ENCODE measurements around the gene ARHGAP10.

Gene ARHGAP10

DNA sequence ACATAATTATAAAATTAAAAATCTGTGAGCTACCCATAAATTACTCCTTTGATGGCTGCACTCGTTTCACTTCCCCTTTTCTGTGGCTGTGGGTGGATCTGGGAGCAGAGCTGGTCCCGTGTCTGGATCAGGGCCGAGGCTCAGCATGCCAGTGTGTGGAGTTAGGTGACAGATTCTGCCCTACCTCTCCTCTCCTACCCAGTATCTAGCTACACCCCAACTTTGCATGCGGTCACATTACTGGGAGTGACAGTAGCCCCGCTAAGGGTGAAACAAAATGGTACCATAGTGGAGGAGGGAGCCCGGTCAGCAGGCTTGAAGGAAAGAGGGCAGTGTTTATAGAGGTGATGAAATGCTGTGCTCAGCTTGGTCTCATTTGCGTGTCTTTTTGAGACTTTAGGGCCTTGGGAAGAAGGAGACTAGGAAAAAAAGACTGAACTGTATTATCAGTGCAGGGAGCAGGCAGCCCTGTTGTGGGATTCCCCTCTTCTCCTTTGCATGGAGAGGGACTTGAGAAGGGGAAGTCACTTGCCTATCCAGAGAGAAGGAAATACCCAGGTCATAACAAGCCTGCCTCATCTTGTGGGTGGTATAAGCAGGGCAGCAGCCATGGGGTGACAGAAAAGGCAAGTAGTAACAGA is 48.4 kb downstream of the ARHGAP10 start:
- H3K4me3 ChIP-seq (replicated peaks; ENCODE audit: low read depth, low read length) = no peak overlapping the region
- TF ChIP-seq, protein P1, sequence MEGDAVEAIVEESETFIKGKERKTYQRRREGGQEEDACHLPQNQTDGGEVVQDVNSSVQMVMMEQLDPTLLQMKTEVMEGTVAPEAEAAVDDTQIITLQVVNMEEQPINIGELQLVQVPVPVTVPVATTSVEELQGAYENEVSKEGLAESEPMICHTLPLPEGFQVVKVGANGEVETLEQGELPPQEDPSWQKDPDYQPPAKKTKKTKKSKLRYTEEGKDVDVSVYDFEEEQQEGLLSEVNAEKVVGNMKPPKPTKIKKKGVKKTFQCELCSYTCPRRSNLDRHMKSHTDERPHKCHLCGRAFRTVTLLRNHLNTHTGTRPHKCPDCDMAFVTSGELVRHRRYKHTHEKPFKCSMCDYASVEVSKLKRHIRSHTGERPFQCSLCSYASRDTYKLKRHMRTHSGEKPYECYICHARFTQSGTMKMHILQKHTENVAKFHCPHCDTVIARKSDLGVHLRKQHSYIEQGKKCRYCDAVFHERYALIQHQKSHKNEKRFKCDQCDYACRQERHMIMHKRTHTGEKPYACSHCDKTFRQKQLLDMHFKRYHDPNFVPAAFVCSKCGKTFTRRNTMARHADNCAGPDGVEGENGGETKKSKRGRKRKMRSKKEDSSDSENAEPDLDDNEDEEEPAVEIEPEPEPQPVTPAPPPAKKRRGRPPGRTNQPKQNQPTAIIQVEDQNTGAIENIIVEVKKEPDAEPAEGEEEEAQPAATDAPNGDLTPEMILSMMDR (IDR thresholded peaks at IDR 0.05; ENCODE audit: low read depth, low read length, missing control alignments) = no peak
- no peak for DNase-seq (ENCODE audit: extremely low read depth, low read depth)

DNA sequence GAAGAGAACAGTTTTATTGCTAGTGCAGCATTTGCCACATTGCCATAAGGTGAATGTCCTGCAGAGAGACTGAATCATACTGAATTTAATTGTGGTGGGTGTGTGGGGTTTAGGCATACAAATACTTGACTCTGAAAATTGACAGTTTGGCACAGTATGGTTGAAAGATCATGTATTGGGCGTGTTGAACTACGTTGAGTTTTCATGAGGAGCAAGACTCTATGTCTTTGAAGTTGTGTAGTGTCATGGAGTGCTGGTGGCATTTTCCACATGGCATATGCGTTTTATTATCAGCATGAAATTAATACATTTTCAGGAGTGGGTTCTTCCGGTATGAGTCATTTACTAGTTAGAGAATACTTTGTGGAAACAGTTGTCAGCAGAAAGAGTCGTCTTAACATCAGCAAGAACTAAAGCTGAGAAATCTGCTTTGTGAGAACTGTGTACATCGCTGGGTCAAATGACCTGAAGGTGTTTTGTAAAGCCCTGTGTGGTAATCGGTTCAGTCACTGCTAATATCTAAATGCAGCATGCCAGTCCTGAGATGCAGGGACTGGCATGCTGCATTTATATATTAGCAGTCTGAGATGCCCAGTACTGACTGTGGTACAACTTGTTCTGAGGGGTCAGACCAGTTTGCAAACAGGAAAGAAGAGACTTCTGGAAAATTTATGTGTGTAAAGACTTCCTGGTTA is 50.3 kb downstream of the ARHGAP10 start:
- no peak overlapping the region for H3K4me3 ChIP-seq (replicated peaks; ENCODE audit: low read depth, low read length)
- TF ChIP-seq, protein P1 (IDR thresholded peaks at IDR 0.05; ENCODE audit: low read depth, low read length, missing control alignments) = no peak
- peak; percentile 43 for DNase-seq (ENCODE audit: extremely low read depth, low read depth)

DNA sequence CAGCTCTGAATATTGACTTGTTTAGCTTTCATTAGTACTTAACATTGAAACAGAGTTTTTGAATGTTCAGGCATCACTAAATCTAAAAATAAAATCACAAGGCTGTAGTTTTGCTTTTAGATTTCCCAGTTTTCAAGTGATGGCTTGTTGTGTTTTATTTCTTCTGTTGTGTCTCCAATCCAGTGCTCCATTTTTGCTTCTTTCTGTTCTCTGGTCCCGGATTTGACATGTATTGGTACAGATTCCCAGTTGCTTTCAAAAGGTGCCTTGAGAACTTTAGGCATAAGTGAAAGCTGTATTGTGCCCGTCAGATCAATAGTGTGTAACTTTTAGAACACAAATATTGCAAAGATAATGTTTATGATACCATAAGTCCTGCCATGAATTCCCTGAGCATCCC is 53.2 kb downstream of the ARHGAP10 start:
- H3K4me3 ChIP-seq (replicated peaks; ENCODE audit: low read depth, low read length) = no peak overlapping the region
- TF ChIP-seq, protein P1 (IDR thresholded peaks at IDR 0.05; ENCODE audit: low read depth, low read length, missing control alignments) = no peak
- DNase-seq (ENCODE audit: extremely low read depth, low read depth) = no peak

DNA sequence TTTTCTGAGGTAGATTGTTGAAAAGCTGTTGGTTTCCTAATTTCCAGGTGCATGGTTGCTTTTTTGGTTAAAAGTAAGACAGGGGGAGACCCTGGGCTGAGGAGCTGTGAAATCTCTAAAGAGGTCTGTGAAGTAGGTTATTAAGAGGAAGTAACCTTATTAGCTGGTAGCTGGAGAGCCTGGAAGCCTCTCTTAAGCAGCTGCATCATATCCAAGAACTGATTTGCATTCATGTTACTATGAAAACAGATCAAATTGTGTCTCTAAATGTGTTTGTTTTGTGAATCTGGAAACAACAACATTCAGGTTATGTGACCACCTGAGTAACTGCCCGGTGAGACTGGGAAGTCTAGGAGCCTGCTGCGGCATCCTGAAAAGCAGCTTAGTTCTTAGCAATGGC is 54.1 kb downstream of the ARHGAP10 start:
- DNase-seq (ENCODE audit: extremely low read depth, low read depth) = no peak
- no peak overlapping the region for H3K4me3 ChIP-seq (replicated peaks; ENCODE audit: low read depth, low read length)
- TF ChIP-seq, protein P1 (IDR thresholded peaks at IDR 0.05; ENCODE audit: low read depth, low read length, missing control alignments) = no peak

DNA sequence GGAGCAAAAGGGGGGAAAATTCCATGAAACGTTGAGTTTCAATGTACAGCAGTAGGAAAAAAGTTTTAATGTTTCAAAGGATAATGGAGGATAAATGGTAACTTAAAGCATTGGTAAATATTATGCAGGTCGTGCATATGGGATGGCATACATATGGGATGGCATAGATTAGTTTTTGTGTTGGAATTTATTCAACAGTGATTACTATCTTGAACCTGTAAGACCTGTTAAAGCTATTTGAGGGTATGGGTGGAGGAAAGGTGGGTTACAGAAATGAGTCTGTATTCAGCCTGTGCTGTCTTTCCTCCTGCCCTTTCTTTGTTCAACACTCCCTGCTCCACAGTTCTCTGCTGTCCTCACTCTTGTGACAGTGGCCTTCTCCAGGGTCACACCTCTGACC is 54.6 kb downstream of the ARHGAP10 start:
- TF ChIP-seq, protein P1 (IDR thresholded peaks at IDR 0.05; ENCODE audit: low read depth, low read length, missing control alignments) = no peak
- H3K4me3 ChIP-seq (replicated peaks; ENCODE audit: low read depth, low read length) = no peak overlapping the region
- DNase-seq (ENCODE audit: extremely low read depth, low read depth) = no peak

DNA sequence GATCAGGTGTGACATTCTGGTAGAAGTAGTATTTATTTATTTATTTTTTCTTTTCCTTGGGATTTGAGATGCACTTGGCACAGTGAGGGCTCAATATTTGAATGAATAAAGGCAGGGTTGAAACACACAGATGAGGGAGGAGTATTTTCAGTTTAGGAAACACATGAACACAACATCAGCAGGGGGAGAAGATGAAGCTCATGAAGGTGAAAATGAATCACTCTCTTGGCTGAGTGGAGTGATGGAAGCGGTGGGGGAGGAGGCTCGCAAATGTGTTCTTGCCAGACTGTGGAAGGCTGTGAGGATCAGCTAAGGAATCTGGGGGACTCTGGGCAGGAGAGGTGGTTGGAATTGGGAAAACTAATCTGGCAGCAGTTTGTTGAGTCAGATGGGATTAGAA is 55.3 kb downstream of the ARHGAP10 start:
- DNase-seq (ENCODE audit: extremely low read depth, low read depth) = no peak
- TF ChIP-seq, protein P1 (IDR thresholded peaks at IDR 0.05; ENCODE audit: low read depth, low read length, missing control alignments) = no peak

More for the DNA sequence above, 55.3 kb downstream of the ARHGAP10 start:
- no peak overlapping the region for H3K4me3 ChIP-seq (replicated peaks; ENCODE audit: low read depth, low read length)
